K562 (cell line): Measurements from ENCODE around the gene ICAM3. TPM values are rescaled to one million over a fixed set of nuclear protein-coding genes. Genes with fewer than 3 reads are reported as not detected.

Source experiments
- CEBPG ChIP-seq, 3 experiments: fragments of 200-800 bp in 1 of 3; sonication (Bioruptor generic) in 1 of 3; sonication (generic) in 1 of 3; formaldehyde crosslinking in 1 of 3; IDR thresholded peaks in 2 of 3; conservative IDR thresholded peaks in 1 of 3; 2 replicates each; pipeline versions ENCODE4 v1.6.1 to v1.8.0; 2016 to 2022; ENCODE audit warnings: missing compliant biosample characterization in 2 of 3, missing genetic modification characterization in 2 of 3, mild to moderate bottlenecking in 1 of 3, missing genetic modification reagents in 1 of 3
- EP300 ChIP-seq: IDR thresholded peaks from 2 replicates; pipeline ENCODE4 v1.6.1; 2012; ENCODE audit warnings: low read length, improper control_type of control experiment
- FOXJ2 ChIP-seq: fragments of 200-800 bp; sonication (Bioruptor generic); IDR thresholded peaks from 2 replicates; pipeline ENCODE4 v1.6.1; 2016; ENCODE audit warnings: missing genetic modification characterization, missing compliant biosample characterization
- FOXK1 ChIP-seq: sonication (generic); formaldehyde crosslinking; IDR thresholded peaks from 2 replicates; pipeline ENCODE4 v1.8.0; 2022; ENCODE audit warnings: missing genetic modification reagents, mild to moderate bottlenecking, borderline replicate concordance
- HDAC1 ChIP-seq, 2 experiments: fragments of 450-650 bp; IDR thresholded peaks; 2 replicates each; pipeline ENCODE4 v1.6.1; 2016 to 2017; ENCODE audit warnings: inconsistent platforms in 1 of 2, mild to moderate bottlenecking in 1 of 2, moderate library complexity in 1 of 2
- NRF1 ChIP-seq, 2 experiments: fragments of 450-650 bp; IDR thresholded peaks in 1 of 2; conservative IDR thresholded peaks in 1 of 2; 2 replicates each; pipeline ENCODE4 v1.6.1; 2014; ENCODE audit warnings: mild to moderate bottlenecking in 2 of 2
- POLR2AphosphoS5 ChIP-seq: IDR thresholded peaks from 2 replicates; pipeline ENCODE4 v1.6.1; 2011; ENCODE audit warnings: mild to moderate bottlenecking, low read depth, low read length, moderate library complexity; ENCODE audit not compliant: control insufficient read depth, insufficient read depth
- RFX7 ChIP-seq: fragments of 250-450 bp; sonication (Bioruptor Pico); IDR thresholded peaks from 2 replicates; pipeline ENCODE4 v1.5.1; 2021; ENCODE audit warnings: mild to moderate bottlenecking
- SETDB1 ChIP-seq: IDR thresholded peaks from one replicate; pipeline ENCODE4 v1.6.1; 2012; ENCODE audit warnings: low read length, control low read depth, inconsistent platforms
- YY1 ChIP-seq, 3 experiments: IDR thresholded peaks; 2 replicates each; pipeline ENCODE4 v1.6.1; 2011; ENCODE audit warnings: low read length in 2 of 3, mild to moderate bottlenecking in 2 of 3, moderate library complexity in 2 of 3, borderline replicate concordance in 1 of 3, control low read depth in 1 of 3, low read depth in 1 of 3; ENCODE audit not compliant: insufficient read depth in 3 of 3, insufficient replicate concordance in 2 of 3, control insufficient read depth in 1 of 3, insufficient read length in 1 of 3; ENCODE audit errors: extremely low read depth in 1 of 3
- ZNF174 ChIP-seq: fragments of 250-450 bp; sonication (Bioruptor Pico); IDR thresholded peaks from 2 replicates; pipeline ENCODE4 v1.4.0; 2020; ENCODE audit warnings: mild to moderate bottlenecking
- ZNF41 ChIP-seq: fragments of 250-450 bp; sonication (Bioruptor Pico); conservative IDR thresholded peaks from 2 replicates; pipeline ENCODE4 v1.4.0; 2020; ENCODE audit warnings: mild to moderate bottlenecking
- polyA plus RNA-seq, 8 experiments: library from polyadenylated mRNA; depleted of rRNA in 4 of 8; stranded (reverse) in 5 of 8; unstranded in 3 of 8; fragments of >200 nt; fragmentation: Nextera tagmentation in 2 of 8; fragmentation: Illumina TruSeq in 1 of 8; extraction: Ambion mirVana in 2 of 8; extraction: Trizol in 1 of 8; gene quantifications; 2 replicates each; pipeline versions ENCODE4 v1.2.1 to v1.2.3, GENCODE V29; 2011 to 2014; ENCODE audit warnings: inconsistent platforms in 1 of 8, missing spikeins in 1 of 8
- total RNA-seq, 7 experiments: library from RNA; depleted of rRNA in 6 of 7; stranded (reverse); fragments of >200 nt in 6 of 7; fragmentation: Illumina TruSeq in 2 of 7; extraction: Trizol in 2 of 7; gene quantifications; 2 replicates each; pipeline versions ENCODE4 v1.2.1 to v1.2.3, GENCODE V29; 2011 to 2021; ENCODE audit warnings: low replicate concordance in 1 of 7
- TF ChIP-seq, protein P1 (sequence below): sonication (generic); formaldehyde crosslinking; IDR thresholded peaks from 2 replicates; pipeline ENCODE4 v1.8.0; 2022; ENCODE audit warnings: mild to moderate bottlenecking, low read depth, missing genetic modification reagents
- TF ChIP-seq, protein P2 (sequence below), 2 experiments: fragments of 200-800 bp in 1 of 2; sonication (Bioruptor generic) in 1 of 2; sonication (generic) in 1 of 2; formaldehyde crosslinking in 1 of 2; IDR thresholded peaks in 1 of 2; conservative IDR thresholded peaks in 1 of 2; 2 replicates each; pipeline versions ENCODE4 v1.5.0 to v1.6.1; 2016 to 2020; ENCODE audit warnings: missing compliant biosample characterization in 1 of 2, missing genetic modification characterization in 1 of 2, missing genetic modification reagents in 1 of 2
- TF ChIP-seq, protein P3 (sequence below): fragments of 250-450 bp; sonication (Bioruptor Pico); IDR thresholded peaks from 2 replicates; pipeline ENCODE4 v1.9.0; 2021; ENCODE audit warnings: mild to moderate bottlenecking, inconsistent platforms
- TF ChIP-seq, protein P4 (sequence below): sonication (generic); formaldehyde crosslinking; IDR thresholded peaks from 2 replicates; pipeline ENCODE4 v1.8.1; 2022; ENCODE audit warnings: missing genetic modification reagents

ICAM3 gene
- total and polyA plus RNA-seq, 9 of the 15 experiments (the other 6 are each of a cell fraction or from before 2014, with no cell fraction given) = 6.5 to 39.5 (median 24.2) TPM

DNA sequence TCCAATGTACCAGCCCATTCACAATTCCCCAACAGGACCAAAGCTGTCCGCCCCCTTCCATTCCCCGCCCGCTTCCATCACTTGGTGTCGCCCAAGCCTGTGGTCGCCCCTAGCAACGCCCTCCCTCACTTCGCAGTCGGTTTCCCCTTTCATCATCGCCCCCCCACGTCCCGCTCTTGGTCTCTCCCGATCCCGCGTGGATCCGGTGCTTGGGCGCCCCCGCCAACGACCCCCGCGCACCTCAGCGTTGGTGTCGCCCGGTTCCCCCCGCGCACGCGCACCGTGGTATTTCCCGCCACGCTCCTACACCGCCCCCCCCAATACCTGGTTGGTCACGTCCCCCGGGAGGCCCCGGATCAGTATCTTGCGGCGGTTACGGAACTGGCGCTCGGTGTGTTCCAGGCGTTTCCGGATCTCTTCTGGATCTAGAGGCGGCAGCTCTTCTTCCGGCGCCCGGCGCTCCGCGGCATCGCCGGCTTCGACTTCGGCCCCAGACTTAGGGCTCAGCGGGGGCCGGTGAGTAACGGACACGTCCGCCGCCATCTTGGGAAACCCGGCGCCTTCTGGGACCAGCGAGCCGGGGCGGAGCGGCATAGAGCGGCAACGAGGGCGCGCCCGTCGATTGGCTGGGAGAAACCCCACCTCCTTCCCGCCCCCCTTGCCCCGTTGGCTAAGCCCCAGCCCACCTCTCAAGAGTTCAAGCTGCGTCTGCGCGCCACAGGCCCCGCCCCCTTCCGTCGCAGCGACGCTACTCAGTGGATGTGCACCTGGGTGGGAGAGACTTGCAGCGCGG is 6.3 kb downstream of the ICAM3 start, which contains the start of gene RAVER1 (continued):
- TF ChIP-seq, protein P1, sequence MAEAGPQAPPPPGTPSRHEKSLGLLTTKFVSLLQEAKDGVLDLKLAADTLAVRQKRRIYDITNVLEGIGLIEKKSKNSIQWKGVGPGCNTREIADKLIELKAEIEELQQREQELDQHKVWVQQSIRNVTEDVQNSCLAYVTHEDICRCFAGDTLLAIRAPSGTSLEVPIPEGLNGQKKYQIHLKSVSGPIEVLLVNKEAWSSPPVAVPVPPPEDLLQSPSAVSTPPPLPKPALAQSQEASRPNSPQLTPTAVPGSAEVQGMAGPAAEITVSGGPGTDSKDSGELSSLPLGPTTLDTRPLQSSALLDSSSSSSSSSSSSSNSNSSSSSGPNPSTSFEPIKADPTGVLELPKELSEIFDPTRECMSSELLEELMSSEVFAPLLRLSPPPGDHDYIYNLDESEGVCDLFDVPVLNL (CRISPR knock-in tag) = peak; percentile 85
- TF ChIP-seq FOXJ2 (no peak), ZNF174 (CRISPR knock-in tag) (no peak), YY1 (IDR thresholded peaks at IDR 0.05; ENCODE audit: borderline replicate concordance in 1 of 3, control insufficient read depth in 1 of 3, extremely low read depth in 1 of 3, insufficient read depth in 3 of 3, insufficient read length in 1 of 3, insufficient replicate concordance in 2 of 3, low read depth in 1 of 3, low read length in 2 of 3) (peak; percentile 79 to 98 (median 96)), EP300 (no peak; the same call in 1 of the 2 replicates), RFX7 (CRISPR knock-in tag) (no peak), HDAC1 (IDR thresholded peaks at IDR 0.05) (peak in 1 of 2 experiments; percentile 98; a peak in 2 of 4 replicates), CEBPG (CRISPR knock-in tag; IDR thresholded peaks at IDR 0.05) (no peak; the same call in 1 of the 2 replicates), CEBPG (tag; conservative IDR thresholded peaks at IDR 0.05 in 1 of 2, IDR thresholded peaks at IDR 0.05 in 1 of 2) (no peak), FOXK1 (no peak), NRF1 (conservative IDR thresholded peaks at IDR 0.05 in 1 of 2, IDR thresholded peaks at IDR 0.05 in 1 of 2) (peak; percentile 93 to 94), ZNF41 (CRISPR knock-in tag) (no peak), SETDB1 (no peak), POLR2AphosphoS5 (peak; percentile 94)
- TF ChIP-seq, protein P2, sequence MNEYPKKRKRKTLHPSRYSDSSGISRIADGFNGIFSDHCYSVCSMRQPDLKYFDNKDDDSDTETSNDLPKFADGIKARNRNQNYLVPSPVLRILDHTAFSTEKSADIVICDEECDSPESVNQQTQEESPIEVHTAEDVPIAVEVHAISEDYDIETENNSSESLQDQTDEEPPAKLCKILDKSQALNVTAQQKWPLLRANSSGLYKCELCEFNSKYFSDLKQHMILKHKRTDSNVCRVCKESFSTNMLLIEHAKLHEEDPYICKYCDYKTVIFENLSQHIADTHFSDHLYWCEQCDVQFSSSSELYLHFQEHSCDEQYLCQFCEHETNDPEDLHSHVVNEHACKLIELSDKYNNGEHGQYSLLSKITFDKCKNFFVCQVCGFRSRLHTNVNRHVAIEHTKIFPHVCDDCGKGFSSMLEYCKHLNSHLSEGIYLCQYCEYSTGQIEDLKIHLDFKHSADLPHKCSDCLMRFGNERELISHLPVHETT (CRISPR knock-in tag; conservative IDR thresholded peaks at IDR 0.05 in 1 of 2, IDR thresholded peaks at IDR 0.05 in 1 of 2) = peak in 1 of 2 experiments; percentile 94; a peak in 2 of 4 replicates
- TF ChIP-seq, protein P3, sequence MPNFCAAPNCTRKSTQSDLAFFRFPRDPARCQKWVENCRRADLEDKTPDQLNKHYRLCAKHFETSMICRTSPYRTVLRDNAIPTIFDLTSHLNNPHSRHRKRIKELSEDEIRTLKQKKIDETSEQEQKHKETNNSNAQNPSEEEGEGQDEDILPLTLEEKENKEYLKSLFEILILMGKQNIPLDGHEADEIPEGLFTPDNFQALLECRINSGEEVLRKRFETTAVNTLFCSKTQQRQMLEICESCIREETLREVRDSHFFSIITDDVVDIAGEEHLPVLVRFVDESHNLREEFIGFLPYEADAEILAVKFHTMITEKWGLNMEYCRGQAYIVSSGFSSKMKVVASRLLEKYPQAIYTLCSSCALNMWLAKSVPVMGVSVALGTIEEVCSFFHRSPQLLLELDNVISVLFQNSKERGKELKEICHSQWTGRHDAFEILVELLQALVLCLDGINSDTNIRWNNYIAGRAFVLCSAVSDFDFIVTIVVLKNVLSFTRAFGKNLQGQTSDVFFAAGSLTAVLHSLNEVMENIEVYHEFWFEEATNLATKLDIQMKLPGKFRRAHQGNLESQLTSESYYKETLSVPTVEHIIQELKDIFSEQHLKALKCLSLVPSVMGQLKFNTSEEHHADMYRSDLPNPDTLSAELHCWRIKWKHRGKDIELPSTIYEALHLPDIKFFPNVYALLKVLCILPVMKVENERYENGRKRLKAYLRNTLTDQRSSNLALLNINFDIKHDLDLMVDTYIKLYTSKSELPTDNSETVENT = no peak
- TF ChIP-seq, protein P4, sequence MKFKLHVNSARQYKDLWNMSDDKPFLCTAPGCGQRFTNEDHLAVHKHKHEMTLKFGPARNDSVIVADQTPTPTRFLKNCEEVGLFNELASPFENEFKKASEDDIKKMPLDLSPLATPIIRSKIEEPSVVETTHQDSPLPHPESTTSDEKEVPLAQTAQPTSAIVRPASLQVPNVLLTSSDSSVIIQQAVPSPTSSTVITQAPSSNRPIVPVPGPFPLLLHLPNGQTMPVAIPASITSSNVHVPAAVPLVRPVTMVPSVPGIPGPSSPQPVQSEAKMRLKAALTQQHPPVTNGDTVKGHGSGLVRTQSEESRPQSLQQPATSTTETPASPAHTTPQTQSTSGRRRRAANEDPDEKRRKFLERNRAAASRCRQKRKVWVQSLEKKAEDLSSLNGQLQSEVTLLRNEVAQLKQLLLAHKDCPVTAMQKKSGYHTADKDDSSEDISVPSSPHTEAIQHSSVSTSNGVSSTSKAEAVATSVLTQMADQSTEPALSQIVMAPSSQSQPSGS (CRISPR knock-in tag) = no peak
